ENCODE measurements around the gene ACSF2. TPM values are rescaled to one million over a fixed set of nuclear protein-coding genes. Genes with fewer than 3 reads are reported as not detected.

The ACSF2 gene
- total RNA-seq, 1 experiment from 2014 or later, result 17.2 TPM

GRCh38 chr17:50423553-50424159 is 2.4 kb upstream of the ACSF2 start:
- Histone ChIP-seq H3K27me3 (ENCODE audit: control insufficient read depth, insufficient read depth, low read length) (no peaks in the 10 kb centered on the region), H3K27ac (ENCODE audit: low read length) (no peak overlapping the region), H3K4me3 (ENCODE audit: low read depth in 2 of 2, low read length in 2 of 2) (no peak overlapping the region), H3K4me1 (ENCODE audit: control insufficient read depth, insufficient read depth, low read length) (peaks cover 20% of the 10 kb centered on the region), H3K36me3 (ENCODE audit: control insufficient read depth, insufficient read depth, low read length) (no peaks in the 10 kb centered on the region; the same call in 1 of the 2 replicates), H3K9me3 (ENCODE audit: control insufficient read depth, insufficient read depth, low read depth, low read length) (no peaks in the 10 kb centered on the region)
- ChIA-PET CTCF (no interaction called here), POLR2A (no interaction called here)
- intact Hi-C loops (cut with micrococcal nuclease; ENCODE audit: unreplicated experiment) (no loop called here), in situ Hi-C loops (cut with HindIII; ENCODE audit: low pct_unique_long_range_greater_than_20kb, low sequenced_read_pairs) (no loop called here)
- no peak for TF ChIP-seq REST (IDR thresholded peaks at IDR 0.05; ENCODE audit: insufficient read depth in 1 of 2, low read depth in 2 of 2, low read length in 1 of 2)
- TF ChIP-seq POLR2AphosphoS5 (IDR thresholded peaks at IDR 0.05; ENCODE audit: low read depth, low read length), result no peak
- no peak for TF ChIP-seq CTCF (IDR thresholded peaks at IDR 0.05)
- no peak for TF ChIP-seq SIN3A (IDR thresholded peaks at IDR 0.05; ENCODE audit: borderline replicate concordance, insufficient read depth, low read depth, low read length)
- no peak for TF ChIP-seq TCF7L2 (IDR thresholded peaks at IDR 0.05; ENCODE audit: low read depth, low read length)
- DNase-seq (ENCODE audit: low read depth, low spot score) (no peak), ATAC-seq (no peak)
- no TSS peak for BruUV-seq (replicated peaks)

- Histone ChIP-seq H3K27ac (ENCODE audit: low read length) (no peak overlapping the region), H3K9me3 (ENCODE audit: control insufficient read depth, insufficient read depth, low read depth, low read length) (no peaks in the 10 kb centered on the region), H3K4me1 (ENCODE audit: control insufficient read depth, insufficient read depth, low read length) (peaks cover 20% of the 10 kb centered on the region), H3K36me3 (ENCODE audit: control insufficient read depth, insufficient read depth, low read length) (no peaks in the 10 kb centered on the region; the same call in 1 of the 2 replicates), H3K27me3 (ENCODE audit: control insufficient read depth, insufficient read depth, low read length) (no peaks in the 10 kb centered on the region), H3K4me3 (ENCODE audit: low read depth in 2 of 2, low read length in 2 of 2) (no peak overlapping the region)
- POLR2A ChIA-PET, result no interaction called here
- CTCF ChIA-PET, result no interaction called here
- in situ Hi-C loops (cut with HindIII; ENCODE audit: low pct_unique_long_range_greater_than_20kb, low sequenced_read_pairs) (no loop called here), intact Hi-C loops (cut with micrococcal nuclease; ENCODE audit: unreplicated experiment) (no loop called here)
- TF ChIP-seq CTCF (IDR thresholded peaks at IDR 0.05), result no peak
- TF ChIP-seq POLR2AphosphoS5 (IDR thresholded peaks at IDR 0.05; ENCODE audit: low read depth, low read length), result no peak
- TF ChIP-seq REST (IDR thresholded peaks at IDR 0.05; ENCODE audit: insufficient read depth in 1 of 2, low read depth in 2 of 2, low read length in 1 of 2), result no peak
- no peak for TF ChIP-seq TCF7L2 (IDR thresholded peaks at IDR 0.05; ENCODE audit: low read depth, low read length)
- no peak for TF ChIP-seq SIN3A (IDR thresholded peaks at IDR 0.05; ENCODE audit: borderline replicate concordance, insufficient read depth, low read depth, low read length)
- BruUV-seq (replicated peaks), result no TSS peak
- DNase-seq (ENCODE audit: low read depth, low spot score), result no peak
- no peak for ATAC-seq
Measured at GRCh38 chr17:50424246-50424995, 1.6 kb upstream of the ACSF2 start.

All from Panc1 (cell line).